Activated CD8-positive, alpha-beta memory T cell treated with anti-CD3 and anti-CD28 coated beads for 24 hours (primary cell): ENCODE data around the gene DGLUCY.
A peak's percentile ranks its signal among the peaks of the same experiment; 100 is the strongest.
"Not testable (repeated sequence)": the region's sequence is repeated elsewhere in the genome, so short reads cannot be mapped to it uniquely, and the experiment has no call there.

Experiments
- DNase-seq: peaks from one replicate; pipeline ENCODE4 v3.0.0-alpha.2; 2020

Gene DGLUCY

GRCh38 chr14:91237219-91237618 is 123.3 kb downstream of the DGLUCY start:
- no peak for DNase-seq

GRCh38 chr14:91238085-91238484 is 124.2 kb downstream of the DGLUCY start:
- no peak for DNase-seq

GRCh38 chr14:91238661-91239060 is 124.8 kb downstream of the DGLUCY start:
- DNase-seq: no peak

GRCh38 chr14:91241863-91242262 is 128.0 kb downstream of the DGLUCY start:
- no peak for DNase-seq

- DNase-seq: no peak
Measured at GRCh38 chr14:91242635-91243034, 128.8 kb downstream of the DGLUCY start.

GRCh38 chr14:91243074-91243471 is 129.2 kb downstream of the DGLUCY start:
- peak; percentile 78 for DNase-seq

- peak; percentile 81 for DNase-seq
Measured at GRCh38 chr14:91244501-91244901, 130.6 kb downstream of the DGLUCY start, which contains the start of gene GPR68. TSS of gene GPR68 (minus strand) at chr14:91244704. CDS start at chr14:91235050, 9,654 bp downstream.

GRCh38 chr14:91245029-91245428 is 131.2 kb downstream of the DGLUCY start:
- DNase-seq: no peak

- DNase-seq: not testable (repeated sequence)
Measured at GRCh38 chr14:91245616-91246015, 131.7 kb downstream of the DGLUCY start.

GRCh38 chr14:91246051-91246852 is 132.4 kb downstream of the DGLUCY start:
- peak; percentile 83 for DNase-seq

GRCh38 chr14:91249841-91250616 is 136.2 kb downstream of the DGLUCY start:
- no peak for DNase-seq

- no peak for DNase-seq
Measured at GRCh38 chr14:91250912-91251311, 137.0 kb downstream of the DGLUCY start.

- peak; percentile 82 for DNase-seq
Measured at GRCh38 chr14:91252871-91253794, 139.3 kb downstream of the DGLUCY start.

GRCh38 chr14:91253795-91254323 is 140.0 kb downstream of the DGLUCY start:
- no peak for DNase-seq

- DNase-seq: no peak
Measured at GRCh38 chr14:91254461-91254860, 140.6 kb downstream of the DGLUCY start.

- no peak for DNase-seq
Measured at GRCh38 chr14:91255026-91255695, 141.3 kb downstream of the DGLUCY start.

GRCh38 chr14:91256661-91257060 is 142.8 kb downstream of the DGLUCY start:
- DNase-seq: no peak

GRCh38 chr14:91257328-91258010 is 143.6 kb downstream of the DGLUCY start:
- no peak for DNase-seq

- DNase-seq: no peak
Measured at GRCh38 chr14:91258011-91258618, 144.2 kb downstream of the DGLUCY start.

GRCh38 chr14:91258876-91259275 is 145.0 kb downstream of the DGLUCY start:
- DNase-seq: no peak

- DNase-seq: no peak
Measured at GRCh38 chr14:91261115-91261514, 147.2 kb downstream of the DGLUCY start.
